Upper lobe of left lung (tissue), 6 donors: ENCODE results near the gene ITPR2. TPM values are rescaled to one million over a fixed set of nuclear protein-coding genes. Genes with fewer than 3 reads are reported as not detected.

ENCODE experiments used
- ATAC-seq, 2 donors: fragments of 200-7000 bp; cut with Tn5 transposase; one replicate each; pipeline ENCODE4 v1.9.1; 2022; ENCODE audit warnings: mild to moderate bottlenecking in 2 of 2, moderate library complexity in 2 of 2; ENCODE audit not compliant: low FRiP score in 2 of 2
- DNase-seq, 2 donors: peaks; one replicate each; pipeline ENCODE4 v3.0.0-alpha.2; 2019 to 2020
- H3K27ac ChIP-seq, 4 donors: fragments of 200-600 bp; sonication (generic); one replicate each; pipeline ENCODE4 v1.5.1; 2016 to 2019
- H3K27me3 ChIP-seq, 4 donors: fragments of 200-600 bp; sonication (generic); one replicate each; pipeline ENCODE4 v1.5.1; 2017 to 2019
- H3K36me3 ChIP-seq, 4 donors: fragments of 200-600 bp; sonication (generic); one replicate each; pipeline ENCODE4 v1.5.1; 2016 to 2019
- H3K4me1 ChIP-seq, 4 donors: fragments of 200-600 bp; sonication (generic); one replicate each; pipeline ENCODE4 v1.5.1; 2018 to 2019
- H3K4me3 ChIP-seq, 4 donors: fragments of 200-600 bp; sonication (generic); one replicate each; pipeline ENCODE4 v1.5.1; 2017 to 2019; ENCODE audit warnings: mild to moderate bottlenecking in 2 of 4, moderate library complexity in 1 of 4
- H3K9me3 ChIP-seq, 4 donors: fragments of 200-600 bp; sonication (generic); one replicate each; pipeline ENCODE4 v1.5.1; 2018 to 2019
- EP300 ChIP-seq, 4 donors: sonication (generic); formaldehyde crosslinking; IDR thresholded peaks; one replicate each; pipeline ENCODE4 v1.5.1; 2017; ENCODE audit warnings: antibody characterized with exemption in 4 of 4, control low read depth in 2 of 4
- POLR2A ChIP-seq, 4 donors: fragments of 450-650 bp; IDR thresholded peaks; one replicate each; pipeline ENCODE4 v1.5.1; 2016 to 2017; ENCODE audit warnings: antibody characterized with exemption in 4 of 4, mild to moderate bottlenecking in 2 of 4
- POLR2AphosphoS5 ChIP-seq, 2 donors: sonication (generic); formaldehyde crosslinking; IDR thresholded peaks; one replicate each; pipeline ENCODE4 v1.5.1; 2017; ENCODE audit warnings: antibody characterized with exemption in 2 of 2
- whole genome bisulfite sequencing, 2 donors: methylation state at CpG; one replicate each; pipeline ENCODE4 v1.1.5; 2017 to 2018; 5-methylcytosine and 5-hydroxymethylcytosine counted together
- total RNA-seq, 6 donors: library from RNA; depleted of rRNA in 4 of 6; stranded (reverse); fragments of >200 nt in 4 of 6; gene quantifications; one replicate each; pipeline versions ENCODE4 v1.1.0 to v1.2.1, GENCODE V29; 2016 to 2021
- TF ChIP-seq, protein P1 (sequence below), 6 experiments: fragments of 450-650 bp in 4 of 6; fragments of 200-600 bp in 2 of 6; sonication (generic) in 2 of 6; IDR thresholded peaks; one replicate each; pipeline ENCODE4 v1.5.1; 2016 to 2019; ENCODE audit warnings: antibody characterized with exemption in 6 of 6
- donor health status: DM: no; HTN: no; CAD: no; lungs with moderate emphysema.
- donor health status: DM: no; HTN: yes; CAD: no; lungs with severe emphysema.

ITPR2 gene
- total RNA-seq, 6 donors from 2014 or later: 35.5 to 115 (median 45.0) TPM

DNA sequence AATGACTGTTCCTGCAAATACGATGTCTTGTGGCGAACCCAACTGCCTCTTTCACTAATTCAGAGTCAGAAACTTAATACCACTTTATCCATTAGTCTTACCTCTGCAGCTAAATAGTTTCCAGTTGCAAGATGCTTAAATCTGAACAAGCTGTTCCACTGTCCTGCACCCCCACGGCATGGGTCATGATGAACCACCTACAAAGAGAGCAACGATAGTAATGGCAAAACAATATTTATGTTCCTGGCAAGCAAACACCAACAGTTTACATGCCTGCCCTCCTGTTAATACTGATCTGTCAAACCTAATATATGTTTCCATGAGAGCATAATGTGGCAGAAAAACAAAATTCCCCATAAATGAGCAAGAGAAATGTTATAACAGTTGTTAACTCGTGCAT, 121.9 kb downstream of the ITPR2 start:
- Histone ChIP-seq H3K4me1 (no peaks in the 10 kb centered on the region), H3K27me3 (no peaks in the 10 kb centered on the region), H3K9me3 (no peaks in the 10 kb centered on the region), H3K4me3 (no peak overlapping the region), H3K36me3 (peaks cover 0 to 11% (median 0%) of the 10 kb centered on the region in 4 donors), H3K27ac (no peak overlapping the region)
- DNase-seq: no peak
- 90 to 93% methylated on average over 5 of the region's 5 CpGs for WGBS, 2 donors
- ATAC-seq: no peak
- TF ChIP-seq POLR2A (IDR thresholded peaks at IDR 0.05): no peak
- no peak for TF ChIP-seq POLR2AphosphoS5 (IDR thresholded peaks at IDR 0.05)
- no peak for TF ChIP-seq EP300 (IDR thresholded peaks at IDR 0.05)
- TF ChIP-seq, protein P1, sequence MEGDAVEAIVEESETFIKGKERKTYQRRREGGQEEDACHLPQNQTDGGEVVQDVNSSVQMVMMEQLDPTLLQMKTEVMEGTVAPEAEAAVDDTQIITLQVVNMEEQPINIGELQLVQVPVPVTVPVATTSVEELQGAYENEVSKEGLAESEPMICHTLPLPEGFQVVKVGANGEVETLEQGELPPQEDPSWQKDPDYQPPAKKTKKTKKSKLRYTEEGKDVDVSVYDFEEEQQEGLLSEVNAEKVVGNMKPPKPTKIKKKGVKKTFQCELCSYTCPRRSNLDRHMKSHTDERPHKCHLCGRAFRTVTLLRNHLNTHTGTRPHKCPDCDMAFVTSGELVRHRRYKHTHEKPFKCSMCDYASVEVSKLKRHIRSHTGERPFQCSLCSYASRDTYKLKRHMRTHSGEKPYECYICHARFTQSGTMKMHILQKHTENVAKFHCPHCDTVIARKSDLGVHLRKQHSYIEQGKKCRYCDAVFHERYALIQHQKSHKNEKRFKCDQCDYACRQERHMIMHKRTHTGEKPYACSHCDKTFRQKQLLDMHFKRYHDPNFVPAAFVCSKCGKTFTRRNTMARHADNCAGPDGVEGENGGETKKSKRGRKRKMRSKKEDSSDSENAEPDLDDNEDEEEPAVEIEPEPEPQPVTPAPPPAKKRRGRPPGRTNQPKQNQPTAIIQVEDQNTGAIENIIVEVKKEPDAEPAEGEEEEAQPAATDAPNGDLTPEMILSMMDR (IDR thresholded peaks at IDR 0.05): no peak

DNA sequence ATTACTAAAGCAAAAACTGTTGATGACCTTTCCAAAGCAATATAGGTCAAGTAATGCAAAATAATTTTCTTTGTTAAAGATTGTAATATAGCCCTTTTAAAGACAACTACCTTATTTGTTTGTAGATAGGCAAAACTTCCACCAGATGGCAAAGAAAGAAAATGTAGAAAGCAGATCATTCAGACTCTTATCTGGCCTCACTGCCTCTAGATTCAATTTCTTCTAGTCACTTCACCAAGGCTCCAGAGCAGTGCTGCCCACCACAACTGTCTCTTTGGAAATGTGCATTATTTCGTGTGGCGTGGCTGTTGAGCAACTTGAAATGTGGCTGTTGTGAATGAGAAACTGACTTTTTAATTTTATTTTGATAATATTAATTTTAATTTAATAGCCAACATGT, 127.1 kb downstream of the ITPR2 start:
- ATAC-seq: no peak
- no peaks in the 10 kb centered on the region for H3K27me3 ChIP-seq
- peaks cover 0 to 3% (median 0%) of the 10 kb centered on the region in 4 donors for H3K36me3 ChIP-seq
- WGBS, 2 donors: 78 to 88% methylated on average over 2 of the region's 2 CpGs
- no peaks in the 10 kb centered on the region for H3K9me3 ChIP-seq
- no peak overlapping the region for H3K27ac ChIP-seq
- peaks cover 6 to 17% (median 12%) of the 10 kb centered on the region in 4 donors for H3K4me1 ChIP-seq
- TF ChIP-seq POLR2AphosphoS5 (IDR thresholded peaks at IDR 0.05) (no peak), POLR2A (IDR thresholded peaks at IDR 0.05) (no peak), EP300 (IDR thresholded peaks at IDR 0.05) (no peak)
- TF ChIP-seq, protein P1 (IDR thresholded peaks at IDR 0.05): no peak
- H3K4me3 ChIP-seq: no peak overlapping the region
- DNase-seq: no peak

DNA sequence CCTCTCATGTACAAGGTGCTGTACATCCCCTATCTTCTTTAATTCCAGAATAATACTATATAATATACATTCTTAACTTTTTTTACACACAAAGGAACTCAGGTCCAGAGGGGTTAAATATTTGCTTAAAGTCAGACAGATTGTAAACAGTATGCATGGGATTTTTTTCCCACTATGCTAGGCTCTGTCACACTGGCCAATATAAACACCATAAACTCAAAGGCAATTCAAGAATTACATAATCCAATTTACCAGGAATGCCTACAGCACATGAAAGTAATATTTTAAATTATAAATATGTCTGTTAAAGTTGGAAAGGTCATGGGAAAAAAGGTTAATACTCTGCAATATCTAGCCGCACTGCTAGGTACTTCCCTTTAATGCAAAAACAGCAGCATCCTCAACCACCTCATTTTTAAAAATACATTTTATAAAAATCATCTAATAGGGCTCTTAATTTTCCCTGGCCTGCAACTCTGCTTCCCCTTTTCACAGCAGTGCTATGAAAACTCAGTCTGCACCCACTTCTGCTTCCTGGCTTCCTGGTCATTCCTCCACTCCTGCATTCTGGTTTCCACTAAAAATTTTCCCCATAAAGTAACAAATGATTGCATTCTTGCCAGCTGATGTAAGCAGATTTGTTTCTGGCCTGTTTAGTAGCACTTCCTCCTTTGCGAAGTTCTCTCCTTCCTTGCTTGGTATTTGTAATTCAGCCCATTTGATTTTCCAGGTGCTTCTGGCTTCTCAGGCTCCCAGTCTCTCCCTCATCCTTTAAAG, 128.1 kb downstream of the ITPR2 start:
- Histone ChIP-seq H3K9me3 (no peaks in the 10 kb centered on the region), H3K4me3 (no peak overlapping the region), H3K4me1 (peaks cover 6 to 17% (median 12%) of the 10 kb centered on the region in 4 donors), H3K27me3 (no peaks in the 10 kb centered on the region), H3K27ac (no peak overlapping the region), H3K36me3 (no peaks in the 10 kb centered on the region)
- ATAC-seq (peak in 1 of 2 donors; percentile 83), DNase-seq (peak in 1 of 2 donors; percentile 24)
- 20 to 25% methylated on average over 2 of the region's 2 CpGs for WGBS, 2 donors
- TF ChIP-seq EP300 (IDR thresholded peaks at IDR 0.05): no peak
- TF ChIP-seq POLR2AphosphoS5 (IDR thresholded peaks at IDR 0.05): no peak
- TF ChIP-seq, protein P1 (IDR thresholded peaks at IDR 0.05): no peak
- TF ChIP-seq POLR2A (IDR thresholded peaks at IDR 0.05): no peak

DNA sequence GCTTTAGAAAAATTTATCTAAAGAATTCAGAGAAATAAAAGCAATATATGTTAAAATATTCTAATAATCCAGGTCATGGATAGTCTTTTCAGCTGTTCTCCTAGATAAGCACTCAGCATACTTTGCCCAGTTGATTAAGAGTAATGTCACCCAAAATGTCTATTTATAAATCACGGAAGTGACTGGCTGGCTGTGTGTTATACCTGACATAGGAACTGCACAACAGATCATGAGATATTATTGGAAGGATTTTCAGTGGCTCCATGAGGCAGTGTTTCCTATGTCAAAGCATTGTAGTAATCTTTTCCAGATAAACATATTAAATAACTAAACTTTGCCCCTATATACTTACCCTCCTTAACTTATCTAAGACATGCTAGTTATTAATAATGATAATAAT, 128.8 kb downstream of the ITPR2 start:
- no peak overlapping the region for H3K27ac ChIP-seq
- TF ChIP-seq POLR2AphosphoS5 (IDR thresholded peaks at IDR 0.05) (no peak), EP300 (IDR thresholded peaks at IDR 0.05) (no peak), POLR2A (IDR thresholded peaks at IDR 0.05) (no peak)
- TF ChIP-seq, protein P1 (IDR thresholded peaks at IDR 0.05): no peak
- no peaks in the 10 kb centered on the region for H3K36me3 ChIP-seq
- DNase-seq (no peak), ATAC-seq (no peak)
- H3K9me3 ChIP-seq: no peaks in the 10 kb centered on the region
- WGBS, 2 donors: 48 to 66% methylated on average over 1 of the region's 1 CpG
- peaks cover 6 to 17% (median 12%) of the 10 kb centered on the region in 4 donors for H3K4me1 ChIP-seq
- no peaks in the 10 kb centered on the region for H3K27me3 ChIP-seq
- H3K4me3 ChIP-seq: no peak overlapping the region

DNA sequence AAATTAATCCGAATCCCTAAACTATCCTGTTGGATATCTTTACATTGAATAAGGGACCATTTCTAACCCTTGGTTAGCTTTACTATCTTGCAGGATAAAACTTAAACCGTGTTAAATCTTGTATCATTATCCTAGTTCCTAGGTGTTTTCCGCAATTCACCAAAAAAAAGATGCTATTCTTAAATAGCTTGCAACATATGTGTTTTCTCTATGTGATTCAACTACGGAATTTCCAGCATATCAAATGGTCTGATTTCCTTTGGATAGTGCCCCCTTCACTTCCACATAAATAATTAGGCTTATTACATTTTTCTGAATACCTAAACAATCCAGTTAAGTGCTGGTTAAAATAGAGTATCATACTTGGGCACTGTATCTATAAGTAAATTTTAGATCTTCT, 130.3 kb downstream of the ITPR2 start:
- H3K4me1 ChIP-seq: peaks cover 6 to 17% (median 12%) of the 10 kb centered on the region in 4 donors
- H3K27me3 ChIP-seq: no peaks in the 10 kb centered on the region
- H3K36me3 ChIP-seq: no peaks in the 10 kb centered on the region
- H3K27ac ChIP-seq: no peak overlapping the region
- DNase-seq: no peak
- H3K4me3 ChIP-seq: no peak overlapping the region
- WGBS, 2 donors: 94 to 97% methylated on average over 4 of the region's 4 CpGs
- no peaks in the 10 kb centered on the region for H3K9me3 ChIP-seq
- no peak for ATAC-seq
- TF ChIP-seq EP300 (IDR thresholded peaks at IDR 0.05) (no peak), POLR2A (IDR thresholded peaks at IDR 0.05) (no peak), POLR2AphosphoS5 (IDR thresholded peaks at IDR 0.05) (no peak)
- TF ChIP-seq, protein P1 (IDR thresholded peaks at IDR 0.05): no peak
